Progenitor cell of endocrine pancreas (in vitro differentiated cells): ENCODE measurements around the gene FSTL5. TPM values are rescaled to one million over a fixed set of nuclear protein-coding genes. Genes with fewer than 3 reads are reported as not detected.

Source experiments
- DNase-seq: peaks from one replicate; pipeline ENCODE4 v3.0.0; 2021; ENCODE audit warnings: low spot score; ENCODE audit not compliant: unreplicated experiment
- H3K27ac Mint-ChIP-seq: 2 replicates; pipeline ENCODE4 v1.8.0; 2021; ENCODE audit warnings: mild to moderate bottlenecking, moderate library complexity, mixed read lengths
- H3K27me3 Mint-ChIP-seq: 2 replicates; pipeline ENCODE4 v1.8.0; 2021; ENCODE audit warnings: mixed read lengths
- H3K36me3 Mint-ChIP-seq: 2 replicates; pipeline ENCODE4 v1.8.0; 2022; ENCODE audit warnings: mixed read lengths; ENCODE audit not compliant: insufficient read depth
- H3K4me1 Mint-ChIP-seq: 2 replicates; pipeline ENCODE4 v1.8.0; 2021; ENCODE audit warnings: low read depth, mixed read lengths
- H3K4me3 Mint-ChIP-seq: 2 replicates; pipeline ENCODE4 v1.8.0; 2021; ENCODE audit warnings: low read depth, mild to moderate bottlenecking, moderate library complexity, mixed read lengths
- H3K9me3 Mint-ChIP-seq: 2 replicates; pipeline ENCODE4 v1.8.0; 2021; ENCODE audit warnings: low read depth, mixed read lengths
- total RNA-seq: library from RNA; stranded (reverse); gene quantifications from 2 replicates; pipeline ENCODE4 v1.2.1, GENCODE V29; 2021
- TF ChIP-seq, protein P1 (sequence below): fragments of 200-600 bp; sonication (generic); IDR thresholded peaks from one replicate; pipeline ENCODE4 v1.5.0; 2021; ENCODE audit warnings: antibody characterized with exemption, mild to moderate bottlenecking; ENCODE audit not compliant: unreplicated experiment

FSTL5 gene
- total RNA-seq, 1 donor from 2014 or later: 15.5 TPM

DNA sequence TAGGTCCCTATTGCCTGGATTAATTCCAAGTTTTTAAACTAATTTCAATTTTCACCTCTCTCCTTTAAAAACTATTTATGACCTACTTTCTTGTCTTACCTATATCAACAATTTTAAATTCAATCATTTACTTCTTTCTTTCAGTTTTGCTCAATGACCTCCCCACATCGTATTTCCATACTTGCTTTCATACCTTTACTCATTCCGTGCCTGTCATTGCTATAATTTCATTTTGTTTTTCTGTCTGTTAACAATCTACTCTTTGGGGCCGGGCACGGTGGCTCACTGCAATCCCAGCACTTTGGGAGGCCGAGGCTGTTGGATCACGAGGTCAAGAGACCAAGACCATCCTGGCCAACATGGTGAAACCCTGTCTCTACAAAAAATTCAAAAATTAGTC, 781.1 kb downstream of the FSTL5 start:
- Mint-ChIP-seq H3K4me1 (peaks cover 4% of the 10 kb centered on the region), H3K36me3 (no peaks in the 10 kb centered on the region), H3K9me3 (no peaks in the 10 kb centered on the region), H3K4me3 (no peak overlapping the region), H3K27me3 (no peaks in the 10 kb centered on the region), H3K27ac (no peak overlapping the region)
- no peak for DNase-seq
- TF ChIP-seq, protein P1, sequence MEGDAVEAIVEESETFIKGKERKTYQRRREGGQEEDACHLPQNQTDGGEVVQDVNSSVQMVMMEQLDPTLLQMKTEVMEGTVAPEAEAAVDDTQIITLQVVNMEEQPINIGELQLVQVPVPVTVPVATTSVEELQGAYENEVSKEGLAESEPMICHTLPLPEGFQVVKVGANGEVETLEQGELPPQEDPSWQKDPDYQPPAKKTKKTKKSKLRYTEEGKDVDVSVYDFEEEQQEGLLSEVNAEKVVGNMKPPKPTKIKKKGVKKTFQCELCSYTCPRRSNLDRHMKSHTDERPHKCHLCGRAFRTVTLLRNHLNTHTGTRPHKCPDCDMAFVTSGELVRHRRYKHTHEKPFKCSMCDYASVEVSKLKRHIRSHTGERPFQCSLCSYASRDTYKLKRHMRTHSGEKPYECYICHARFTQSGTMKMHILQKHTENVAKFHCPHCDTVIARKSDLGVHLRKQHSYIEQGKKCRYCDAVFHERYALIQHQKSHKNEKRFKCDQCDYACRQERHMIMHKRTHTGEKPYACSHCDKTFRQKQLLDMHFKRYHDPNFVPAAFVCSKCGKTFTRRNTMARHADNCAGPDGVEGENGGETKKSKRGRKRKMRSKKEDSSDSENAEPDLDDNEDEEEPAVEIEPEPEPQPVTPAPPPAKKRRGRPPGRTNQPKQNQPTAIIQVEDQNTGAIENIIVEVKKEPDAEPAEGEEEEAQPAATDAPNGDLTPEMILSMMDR: no peak

GRCh38 chr4:161376275-161376674, 787.5 kb downstream of the FSTL5 start:
- no peaks in the 10 kb centered on the region for H3K27me3 Mint-ChIP-seq

DNA sequence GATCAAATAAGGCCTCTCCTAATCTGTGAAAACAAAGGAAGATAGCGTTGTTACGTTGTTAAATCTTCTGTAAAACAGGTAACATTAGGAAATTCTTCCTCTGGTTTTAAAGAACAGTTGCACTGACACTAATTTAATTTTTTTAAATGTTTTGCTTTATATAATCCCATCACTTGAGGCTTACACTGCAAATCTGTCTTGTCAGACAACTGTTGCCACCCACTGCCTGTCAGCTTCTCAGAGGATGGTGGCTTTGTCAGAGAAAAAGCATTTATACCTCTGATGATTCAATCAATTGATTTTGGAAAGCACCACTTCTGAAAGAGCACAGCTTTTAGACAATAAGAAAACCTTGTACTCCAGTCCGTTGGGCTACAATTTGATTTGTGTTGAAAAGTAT, 799.1 kb downstream of the FSTL5 start:
- peaks cover 1% of the 10 kb centered on the region for H3K4me1 Mint-ChIP-seq
- no peaks in the 10 kb centered on the region for H3K9me3 Mint-ChIP-seq
- H3K27ac Mint-ChIP-seq: no peak overlapping the region
- no peaks in the 10 kb centered on the region for H3K36me3 Mint-ChIP-seq
- H3K4me3 Mint-ChIP-seq: no peak overlapping the region
- no peaks in the 10 kb centered on the region for H3K27me3 Mint-ChIP-seq
- no peak for DNase-seq
- TF ChIP-seq, protein P1: no peak

More at GRCh38 chr4:161376275-161376674, 787.5 kb downstream of the FSTL5 start:
- Mint-ChIP-seq H3K4me3 (no peak overlapping the region), H3K27ac (no peak overlapping the region), H3K4me1 (peaks cover under 1% of the 10 kb centered on the region), H3K36me3 (no peaks in the 10 kb centered on the region), H3K9me3 (peaks cover 6% of the 10 kb centered on the region)
- no peak for DNase-seq
- TF ChIP-seq, protein P1: no peak

GRCh38 chr4:161360982-161361381, 802.8 kb downstream of the FSTL5 start:
- TF ChIP-seq, protein P1: no peak
- Mint-ChIP-seq H3K4me3 (no peak overlapping the region), H3K27me3 (no peaks in the 10 kb centered on the region), H3K27ac (no peak overlapping the region), H3K4me1 (peaks cover 1% of the 10 kb centered on the region), H3K9me3 (no peaks in the 10 kb centered on the region), H3K36me3 (no peaks in the 10 kb centered on the region)
- DNase-seq: no peak

DNA sequence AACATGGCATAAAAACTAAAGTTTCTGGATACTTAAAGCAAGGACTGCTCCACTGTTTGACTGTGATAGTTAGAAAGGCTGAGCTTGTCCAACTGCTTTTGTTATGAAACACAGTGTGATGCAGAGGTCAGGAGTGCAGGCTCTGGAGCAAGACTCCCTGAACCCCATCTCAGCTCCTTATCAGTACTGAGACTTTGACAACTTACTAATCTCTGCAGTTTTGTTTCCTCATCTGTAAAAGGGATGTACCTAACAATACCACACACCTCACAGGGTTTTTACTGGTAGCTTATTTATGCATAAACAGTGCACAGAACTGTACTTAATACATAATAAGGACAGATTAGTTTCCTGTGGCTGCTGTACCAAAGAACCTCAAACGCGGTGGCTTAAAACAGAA, 804.3 kb downstream of the FSTL5 start:
- DNase-seq: no peak
- TF ChIP-seq, protein P1: no peak
- no peaks in the 10 kb centered on the region for H3K9me3 Mint-ChIP-seq
- no peak overlapping the region for H3K27ac Mint-ChIP-seq
- no peak overlapping the region for H3K4me3 Mint-ChIP-seq
- no peaks in the 10 kb centered on the region for H3K27me3 Mint-ChIP-seq
- H3K4me1 Mint-ChIP-seq: peaks cover 1% of the 10 kb centered on the region
- H3K36me3 Mint-ChIP-seq: no peaks in the 10 kb centered on the region
